ENCODE results near the gene PARVG.
"Not testable (repeated sequence)": the region's sequence is repeated elsewhere in the genome, so short reads cannot be mapped to it uniquely, and the experiment has no call there.

DNA sequence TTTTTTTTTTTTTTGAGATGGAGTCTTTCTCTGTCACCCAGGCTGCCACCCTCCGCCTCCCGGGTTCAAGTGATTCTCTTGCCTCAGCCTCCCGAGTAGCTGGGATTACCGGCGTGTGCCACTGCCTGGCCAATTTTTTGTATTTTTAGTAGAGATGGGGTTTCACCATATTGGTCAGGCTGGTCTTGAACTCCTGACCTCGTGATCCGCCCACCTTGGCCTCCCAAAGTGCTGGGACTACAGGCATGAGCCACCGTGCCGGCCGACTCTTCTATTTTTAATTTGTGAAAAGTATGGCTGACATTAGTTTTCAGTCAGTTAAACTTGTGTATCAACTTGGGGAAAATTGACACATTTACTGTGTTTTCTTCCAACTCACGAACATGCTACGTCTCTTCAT is 53.6 kb downstream of the PARVG start:
- TF ChIP-seq, protein P1, sequence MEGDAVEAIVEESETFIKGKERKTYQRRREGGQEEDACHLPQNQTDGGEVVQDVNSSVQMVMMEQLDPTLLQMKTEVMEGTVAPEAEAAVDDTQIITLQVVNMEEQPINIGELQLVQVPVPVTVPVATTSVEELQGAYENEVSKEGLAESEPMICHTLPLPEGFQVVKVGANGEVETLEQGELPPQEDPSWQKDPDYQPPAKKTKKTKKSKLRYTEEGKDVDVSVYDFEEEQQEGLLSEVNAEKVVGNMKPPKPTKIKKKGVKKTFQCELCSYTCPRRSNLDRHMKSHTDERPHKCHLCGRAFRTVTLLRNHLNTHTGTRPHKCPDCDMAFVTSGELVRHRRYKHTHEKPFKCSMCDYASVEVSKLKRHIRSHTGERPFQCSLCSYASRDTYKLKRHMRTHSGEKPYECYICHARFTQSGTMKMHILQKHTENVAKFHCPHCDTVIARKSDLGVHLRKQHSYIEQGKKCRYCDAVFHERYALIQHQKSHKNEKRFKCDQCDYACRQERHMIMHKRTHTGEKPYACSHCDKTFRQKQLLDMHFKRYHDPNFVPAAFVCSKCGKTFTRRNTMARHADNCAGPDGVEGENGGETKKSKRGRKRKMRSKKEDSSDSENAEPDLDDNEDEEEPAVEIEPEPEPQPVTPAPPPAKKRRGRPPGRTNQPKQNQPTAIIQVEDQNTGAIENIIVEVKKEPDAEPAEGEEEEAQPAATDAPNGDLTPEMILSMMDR (IDR thresholded peaks at IDR 0.05; ENCODE audit: insufficient read depth, low read length) = not testable (repeated sequence)
- TF ChIP-seq POLR2AphosphoS5 (IDR thresholded peaks at IDR 0.05; ENCODE audit: low read depth); SPI1 (IDR thresholded peaks at IDR 0.05; ENCODE audit: borderline replicate concordance, low read depth); GABPA (IDR thresholded peaks at IDR 0.05; ENCODE audit: low read depth): not testable (repeated sequence)

All from HL-60 (cell line).